GM12891 (cell line): ENCODE data around the gene GPR18.

Experiments
- DNase-seq: peaks from one replicate; pipeline ENCODE4 v3.0.0; 2011; ENCODE audit warnings: low spot score; ENCODE audit not compliant: insufficient read length
- FAIRE-seq: peaks from 2 replicates; lab custom pipeline; 2011; peaks lifted over from hg19 to GRCh38; lab: Jason Lieb, UNC
- PAX5 ChIP-seq: IDR thresholded peaks from 2 replicates; pipeline ENCODE4 v1.6.1; 2011; ENCODE audit warnings: low read length, moderate library complexity, mild to moderate bottlenecking; ENCODE audit not compliant: insufficient read depth, severe bottlenecking
- POLR2A ChIP-seq: IDR thresholded peaks from 2 replicates; pipeline ENCODE4 v1.6.1; 2011; ENCODE audit warnings: low read depth, low read length, control low read depth
- POLR2AphosphoS5 ChIP-seq: IDR thresholded peaks from 2 replicates; pipeline ENCODE4 v1.6.1; 2011; ENCODE audit warnings: low read depth, low read length, control low read depth
- POU2F2 ChIP-seq: IDR thresholded peaks from 2 replicates; pipeline ENCODE4 v1.6.1; 2011; ENCODE audit warnings: low read depth, mild to moderate bottlenecking, control low read depth, low read length, moderate library complexity
- SPI1 ChIP-seq: IDR thresholded peaks from 2 replicates; pipeline ENCODE4 v1.6.1; 2011; ENCODE audit warnings: low read depth, low read length, control low read depth
- TAF1 ChIP-seq: IDR thresholded peaks from 2 replicates; pipeline ENCODE4 v1.6.1; 2011; ENCODE audit warnings: low read depth, low read length, control low read depth

The GPR18 gene

DNA sequence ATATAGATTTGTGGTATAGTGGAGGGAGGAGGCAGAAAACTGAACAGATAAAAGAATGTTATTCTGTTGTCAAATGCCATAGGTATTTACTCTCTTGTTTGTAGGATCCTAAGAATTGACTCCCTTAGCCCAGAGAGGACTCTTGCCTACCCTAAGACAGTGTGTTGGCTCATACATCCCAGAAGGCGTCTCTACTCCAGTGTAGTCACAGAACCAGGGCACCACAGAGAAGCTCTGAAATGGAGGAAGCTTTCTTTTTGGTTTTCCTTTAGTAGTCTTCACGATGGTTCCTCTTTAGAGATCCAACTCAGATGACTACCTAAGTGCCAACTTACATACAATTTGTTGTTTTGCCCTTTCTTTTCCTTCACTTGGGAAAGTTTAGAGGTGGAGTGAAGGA, 35.0 kb upstream of the GPR18 start:
- peak; percentile 82 for TF ChIP-seq POLR2A
- TF ChIP-seq POLR2AphosphoS5: peak; percentile 63; the same call in 1 of the 2 replicates
- no peak for TF ChIP-seq TAF1
- no peak for FAIRE-seq
- no peak for DNase-seq

DNA sequence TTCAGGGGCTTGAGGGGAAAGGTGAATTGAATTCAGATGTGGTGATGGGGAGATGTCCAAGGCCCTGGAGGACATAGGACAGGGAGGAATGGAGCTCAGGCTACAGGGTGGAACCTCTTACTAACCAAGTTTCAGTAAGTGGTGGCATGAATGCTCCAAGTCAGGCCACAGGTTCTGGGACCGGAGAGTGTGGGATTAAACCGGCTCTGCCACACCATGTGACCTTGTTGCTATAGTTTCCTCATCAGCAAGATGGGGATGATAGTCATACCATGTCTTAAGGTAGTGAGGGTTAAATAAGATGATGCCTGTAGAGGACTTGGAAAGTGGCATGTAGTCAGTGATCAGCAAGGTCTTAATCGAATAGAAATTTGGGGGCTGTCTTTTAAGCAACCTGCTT, 32.7 kb upstream of the GPR18 start:
- FAIRE-seq: peak; percentile 35
- no peak for DNase-seq
- no peak for TF ChIP-seq PAX5
- TF ChIP-seq TAF1: no peak
- TF ChIP-seq POLR2A: no peak
- TF ChIP-seq POU2F2: no peak
- no peak for TF ChIP-seq SPI1
- no peak for TF ChIP-seq POLR2AphosphoS5

DNA sequence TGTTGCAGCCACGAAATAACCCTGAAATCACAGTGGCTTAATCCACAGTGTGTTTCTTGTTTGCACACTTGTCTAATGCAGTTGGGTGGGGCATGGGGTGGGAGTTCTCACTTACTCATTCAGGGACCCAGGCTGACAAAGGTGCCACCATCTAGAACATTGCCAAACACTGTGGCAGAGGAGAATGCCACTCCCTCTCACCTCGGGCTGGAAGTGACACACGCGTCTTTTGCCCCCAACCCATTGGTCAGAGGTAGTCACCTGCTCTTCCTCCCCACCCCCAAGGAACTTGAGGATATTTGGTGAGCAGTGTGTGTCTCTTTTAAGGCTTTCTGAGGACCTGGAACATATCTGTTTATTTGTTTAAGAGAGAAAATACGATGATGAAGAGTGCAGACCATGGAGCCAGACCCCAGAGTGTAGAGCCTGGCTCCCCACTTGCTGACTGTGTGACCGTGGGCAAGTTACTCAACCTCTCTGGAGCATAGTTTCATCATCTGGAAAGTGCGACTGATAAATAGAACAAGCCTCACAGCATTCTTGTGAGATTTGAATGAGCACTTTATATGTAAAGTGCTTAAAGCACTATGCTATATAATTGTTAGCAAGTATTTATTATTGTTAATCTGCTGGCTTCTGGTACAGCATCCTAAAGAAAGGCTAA, 31.6 kb upstream of the GPR18 start:
- TF ChIP-seq TAF1: no peak
- TF ChIP-seq POLR2AphosphoS5: no peak
- no peak for TF ChIP-seq POU2F2
- no peak for TF ChIP-seq PAX5
- TF ChIP-seq POLR2A: no peak
- no peak for TF ChIP-seq SPI1
- FAIRE-seq: peak; percentile 69
- no peak for DNase-seq

DNA sequence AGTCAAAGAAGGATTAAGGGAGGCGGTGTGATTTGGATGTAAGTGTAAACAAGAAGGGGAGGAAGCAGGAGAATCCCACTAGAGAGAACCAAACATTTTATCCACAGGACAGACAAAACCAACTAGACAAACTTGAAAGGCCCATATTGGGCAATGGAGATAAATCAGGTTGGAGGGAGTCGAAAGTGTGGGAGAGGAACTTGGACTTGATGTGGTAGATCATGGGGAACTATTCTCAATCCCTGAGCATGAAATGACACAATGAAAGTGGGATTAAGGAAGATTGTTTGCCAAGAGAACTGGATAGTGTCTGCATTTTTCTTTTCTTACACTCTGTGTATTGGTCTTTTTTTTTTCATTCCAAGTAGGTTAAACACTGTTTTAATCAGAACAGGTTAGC, 31.1 kb upstream of the GPR18 start:
- DNase-seq (no peak), FAIRE-seq (no peak)
- TF ChIP-seq PAX5 (no peak), SPI1 (no peak), POU2F2 (no peak), POLR2AphosphoS5 (no peak), TAF1 (no peak), POLR2A (no peak)

DNA sequence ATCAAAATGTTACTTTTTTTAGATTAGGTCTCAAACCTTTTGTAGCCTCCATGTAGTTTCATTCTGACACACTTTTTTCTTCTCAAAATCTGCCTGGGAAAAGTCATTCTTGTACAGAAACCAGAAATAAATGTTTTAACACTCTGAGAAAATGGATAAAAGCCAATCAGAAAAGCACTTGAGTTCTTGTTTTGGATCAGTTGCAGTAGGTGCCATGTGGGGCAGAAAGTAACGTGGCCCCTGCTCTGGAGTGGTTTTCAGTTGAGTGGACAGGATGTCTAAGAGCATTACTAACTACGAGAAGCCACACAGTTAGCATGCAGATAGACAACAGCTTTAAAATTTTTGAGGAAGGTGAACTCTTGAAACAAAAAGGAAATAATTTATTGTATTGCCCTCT, 29.9 kb upstream of the GPR18 start:
- TF ChIP-seq POLR2AphosphoS5 (no peak), POU2F2 (peak; percentile 63; the same call in 1 of the 2 replicates), POLR2A (no peak), TAF1 (no peak), SPI1 (no peak; the same call in 1 of the 2 replicates), PAX5 (peak; percentile 46)
- FAIRE-seq (peak; percentile 85), DNase-seq (peak; percentile 23)

DNA sequence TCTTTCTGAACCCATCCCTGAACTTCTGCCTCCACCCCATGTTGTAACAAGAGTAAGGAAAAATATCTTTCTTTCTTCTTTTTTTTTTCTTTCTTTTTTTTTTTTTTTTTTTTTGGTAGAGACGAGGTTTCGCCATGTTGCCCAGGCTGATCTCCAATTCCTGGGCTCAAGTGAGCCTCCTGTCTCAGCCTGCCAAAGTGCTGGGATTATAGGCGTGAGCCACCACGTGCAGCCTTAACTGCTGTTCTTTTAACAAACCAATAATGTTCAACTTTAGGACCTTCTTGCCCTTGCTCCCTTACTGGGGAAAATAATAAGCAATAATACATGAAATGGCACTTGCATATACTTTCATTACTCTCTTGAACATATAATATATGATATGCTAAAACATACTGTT, 29.4 kb upstream of the GPR18 start:
- DNase-seq (no peak), FAIRE-seq (no peak)
- TF ChIP-seq POLR2A (no peak), PAX5 (no peak), TAF1 (no peak), POLR2AphosphoS5 (no peak), POU2F2 (no peak), SPI1 (no peak)

DNA sequence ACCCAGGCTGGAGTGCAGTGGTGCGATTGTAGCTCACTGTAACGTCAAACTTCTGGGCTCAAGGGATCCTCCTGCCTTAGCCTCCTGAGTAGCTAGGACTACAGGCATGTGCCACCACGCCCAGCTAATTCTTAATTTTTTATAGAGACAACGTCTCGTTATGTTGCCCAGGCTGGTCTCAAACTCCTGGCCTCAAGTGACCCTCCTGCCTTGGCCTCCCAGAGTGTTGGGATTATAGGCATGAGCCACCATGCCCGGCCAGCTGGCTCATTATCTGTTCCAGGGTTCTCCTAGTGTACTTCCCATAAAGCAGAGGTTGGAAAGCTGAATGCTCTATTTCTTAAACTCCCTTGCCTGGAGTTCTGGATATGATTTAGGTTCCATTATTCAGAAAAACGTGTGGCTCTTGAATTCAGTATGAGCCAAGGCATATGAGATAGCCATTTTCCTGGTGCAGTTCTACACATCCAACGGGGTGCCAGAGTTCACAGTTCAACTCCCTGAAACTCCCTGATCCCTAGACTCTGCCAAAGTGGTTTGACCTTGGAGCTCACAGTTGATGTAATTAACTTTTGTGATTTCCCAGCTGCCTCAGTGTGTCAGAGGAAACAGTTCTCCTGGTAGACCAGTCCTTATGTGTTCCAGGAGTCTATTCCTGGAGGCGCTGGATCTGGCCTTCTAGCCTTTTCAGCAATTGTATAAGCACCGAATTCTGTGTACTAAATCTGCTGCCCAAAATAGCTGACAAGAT, 27.4 kb upstream of the GPR18 start:
- FAIRE-seq (no peak), DNase-seq (no peak)
- no peak for TF ChIP-seq PAX5
- no peak for TF ChIP-seq POLR2AphosphoS5
- TF ChIP-seq POLR2A: no peak
- TF ChIP-seq POU2F2: no peak
- TF ChIP-seq TAF1: no peak
- no peak for TF ChIP-seq SPI1

DNA sequence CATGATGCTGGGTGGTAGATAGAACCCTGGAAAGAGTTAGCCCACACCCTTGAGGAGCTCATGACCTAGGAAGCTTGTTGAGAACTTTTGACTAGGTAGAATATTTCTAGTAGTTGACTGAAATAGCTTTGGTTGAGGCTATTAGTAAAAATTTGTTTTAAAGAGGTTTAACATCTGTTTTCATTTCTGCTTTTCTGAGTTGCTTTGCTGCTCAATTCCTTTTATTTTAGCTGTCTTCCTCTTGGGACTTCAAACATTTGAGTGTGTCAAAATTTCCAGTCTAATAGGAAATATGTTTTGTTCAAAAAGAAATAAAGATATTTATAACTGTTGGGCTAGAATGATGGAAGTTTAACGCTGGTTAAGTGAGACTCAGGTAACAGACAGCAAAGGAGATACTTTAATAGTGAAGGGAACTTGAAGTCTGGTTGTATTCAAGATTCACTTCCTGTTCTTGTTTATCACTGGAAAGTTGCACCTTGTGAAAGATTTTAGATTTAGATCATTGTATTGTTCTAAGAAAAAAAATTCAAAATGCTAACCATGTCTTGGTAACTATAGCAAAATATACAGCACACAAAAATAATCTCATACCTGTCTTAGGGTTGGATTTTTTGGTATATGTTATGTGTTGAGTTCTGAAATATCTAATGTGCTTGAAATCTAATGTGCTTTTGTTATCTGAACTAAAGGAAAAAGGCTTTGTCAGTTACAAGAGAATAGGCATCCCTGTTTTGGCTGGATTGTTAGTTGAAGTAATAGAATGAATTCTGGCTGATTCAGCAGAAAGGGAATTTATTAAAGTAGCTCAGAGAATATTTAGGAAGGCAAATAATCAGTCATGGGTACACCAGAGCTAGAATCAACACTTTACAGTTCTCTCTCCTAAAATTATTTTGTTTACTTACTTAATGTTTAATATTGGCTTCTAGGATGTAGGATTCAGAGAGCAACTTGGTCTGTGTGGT, 24.4 kb upstream of the GPR18 start:
- FAIRE-seq (peak; percentile 16), DNase-seq (no peak)
- TF ChIP-seq SPI1 (peak; percentile 87), POLR2AphosphoS5 (no peak), PAX5 (no peak), POLR2A (no peak), TAF1 (no peak), POU2F2 (no peak)

DNA sequence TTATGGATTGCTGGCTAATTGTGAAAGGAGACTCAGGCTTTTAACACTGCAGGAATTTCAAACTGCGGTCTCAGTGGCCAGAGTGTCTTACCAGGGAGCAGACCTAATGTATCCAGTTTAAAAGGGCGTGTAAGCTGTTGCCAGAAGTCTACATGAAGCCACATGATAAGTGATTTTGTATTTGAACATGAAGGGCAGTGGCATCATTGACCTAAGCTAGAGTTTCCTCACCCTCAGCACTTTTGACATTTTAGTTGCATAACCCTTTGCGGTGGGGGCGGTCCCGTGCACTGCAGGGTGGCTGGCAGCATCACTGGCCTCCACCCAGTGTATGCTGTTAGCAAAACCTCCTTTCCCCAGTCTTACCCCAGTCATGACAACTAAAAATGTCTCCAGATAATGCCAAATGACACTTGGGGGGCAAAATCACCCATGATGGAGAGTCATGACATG, 23.7 kb upstream of the GPR18 start:
- no peak for TF ChIP-seq POU2F2
- TF ChIP-seq SPI1: no peak
- TF ChIP-seq POLR2AphosphoS5: no peak
- TF ChIP-seq TAF1: no peak
- no peak for TF ChIP-seq PAX5
- no peak for TF ChIP-seq POLR2A
- DNase-seq (no peak), FAIRE-seq (peak; percentile 92)
